Measurements from ENCODE around the gene FTO.

- TF ChIP-seq, protein P1, sequence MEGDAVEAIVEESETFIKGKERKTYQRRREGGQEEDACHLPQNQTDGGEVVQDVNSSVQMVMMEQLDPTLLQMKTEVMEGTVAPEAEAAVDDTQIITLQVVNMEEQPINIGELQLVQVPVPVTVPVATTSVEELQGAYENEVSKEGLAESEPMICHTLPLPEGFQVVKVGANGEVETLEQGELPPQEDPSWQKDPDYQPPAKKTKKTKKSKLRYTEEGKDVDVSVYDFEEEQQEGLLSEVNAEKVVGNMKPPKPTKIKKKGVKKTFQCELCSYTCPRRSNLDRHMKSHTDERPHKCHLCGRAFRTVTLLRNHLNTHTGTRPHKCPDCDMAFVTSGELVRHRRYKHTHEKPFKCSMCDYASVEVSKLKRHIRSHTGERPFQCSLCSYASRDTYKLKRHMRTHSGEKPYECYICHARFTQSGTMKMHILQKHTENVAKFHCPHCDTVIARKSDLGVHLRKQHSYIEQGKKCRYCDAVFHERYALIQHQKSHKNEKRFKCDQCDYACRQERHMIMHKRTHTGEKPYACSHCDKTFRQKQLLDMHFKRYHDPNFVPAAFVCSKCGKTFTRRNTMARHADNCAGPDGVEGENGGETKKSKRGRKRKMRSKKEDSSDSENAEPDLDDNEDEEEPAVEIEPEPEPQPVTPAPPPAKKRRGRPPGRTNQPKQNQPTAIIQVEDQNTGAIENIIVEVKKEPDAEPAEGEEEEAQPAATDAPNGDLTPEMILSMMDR (IDR thresholded peaks at IDR 0.05) = no peak
- TF ChIP-seq POLR2AphosphoS5 (IDR thresholded peaks at IDR 0.05) = no peak
- TF ChIP-seq POLR2A (IDR thresholded peaks at IDR 0.05) = no peak
- TF ChIP-seq EP300 (IDR thresholded peaks at IDR 0.05; ENCODE audit: low read depth) = no peak
Observed at GRCh38 chr16:54063279-54063773, 359.4 kb downstream of the FTO start.
